Kidney epithelial cell (primary cell): Measurements from ENCODE around the gene STX3. TPM values are rescaled to one million over a fixed set of nuclear protein-coding genes. Genes with fewer than 3 reads are reported as not detected.

Source experiments
- DNase-seq: peaks from one replicate; pipeline ENCODE4 v3.0.0-alpha.2; 2010; ENCODE audit warnings: low read depth
- H3K27me3 ChIP-seq: 2 replicates; pipeline ENCODE4 v1.6.0; 2011; ENCODE audit warnings: low read length; ENCODE audit not compliant: control insufficient read depth, insufficient read depth
- H3K36me3 ChIP-seq: 2 replicates; pipeline ENCODE4 v1.5.1; 2011; ENCODE audit warnings: low read length; ENCODE audit not compliant: control insufficient read depth, insufficient read depth
- H3K4me3 ChIP-seq: 2 replicates; pipeline ENCODE4 v1.5.1; 2011; ENCODE audit warnings: low read depth, mild to moderate bottlenecking, control low read depth, low read length
- CTCF ChIP-seq: IDR thresholded peaks from 2 replicates; pipeline ENCODE4 v1.5.1; 2011; ENCODE audit warnings: mild to moderate bottlenecking, moderate library complexity, low read length, control low read depth, inconsistent platforms; ENCODE audit not compliant: insufficient read depth, poor library complexity, severe bottlenecking
- total RNA-seq: library from RNA; depleted of rRNA; stranded (reverse); fragments of >200 nt; gene quantifications from 2 replicates; pipeline ENCODE4 v1.2.3, GENCODE V29; 2015

The STX3 gene
- total RNA-seq, 1 donor from 2014 or later: 73.5 TPM

DNA sequence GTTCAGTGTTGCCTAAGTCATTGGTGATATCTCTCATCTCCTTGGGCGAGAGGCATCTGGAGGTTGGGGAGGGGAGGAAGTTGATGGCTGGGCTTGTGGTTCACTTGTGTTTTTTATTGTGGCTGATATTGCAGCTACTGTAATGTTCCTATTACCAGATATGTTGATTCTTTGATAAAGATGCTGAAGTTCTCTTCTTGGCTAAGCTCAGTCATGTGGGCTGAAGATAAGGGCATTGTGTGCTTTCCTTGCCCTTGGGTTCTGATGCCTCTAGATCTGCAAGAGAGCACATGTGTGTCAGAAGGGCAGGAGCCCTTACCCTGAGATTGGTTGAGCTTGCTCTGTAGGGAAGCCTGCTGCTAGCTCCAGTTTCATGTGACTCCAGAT lies 12.0 kb downstream of the STX3 start:
- Histone ChIP-seq H3K4me3 (no peak overlapping the region), H3K27me3 (no peaks in the 10 kb centered on the region), H3K36me3 (no peaks in the 10 kb centered on the region)
- TF ChIP-seq CTCF: no peak
- DNase-seq: no peak

DNA sequence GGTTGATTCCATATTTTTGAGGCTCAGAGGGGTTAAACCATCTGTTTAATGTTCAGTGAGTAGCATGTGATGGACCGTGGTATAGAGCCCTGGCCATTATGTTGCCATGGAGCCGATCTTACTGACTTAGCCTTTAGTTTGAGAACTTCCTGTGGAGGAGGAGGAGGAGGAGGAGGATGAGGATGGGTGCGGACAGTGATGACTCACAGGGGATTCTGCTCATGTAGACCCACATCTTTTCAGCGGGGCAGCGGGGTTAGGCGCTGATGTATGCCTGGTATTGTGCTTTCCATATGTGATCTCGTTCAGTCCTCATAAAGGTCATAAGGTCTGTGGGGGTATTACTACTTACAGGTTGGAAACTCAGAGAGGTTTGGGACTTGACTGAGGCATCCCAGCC lies 13.9 kb downstream of the STX3 start:
- H3K36me3 ChIP-seq: no peaks in the 10 kb centered on the region
- DNase-seq: no peak
- TF ChIP-seq CTCF: no peak
- no peak overlapping the region for H3K4me3 ChIP-seq
- H3K27me3 ChIP-seq: no peaks in the 10 kb centered on the region

GRCh38 chr11:59769828-59770227 lies 14.7 kb downstream of the STX3 start:
- Histone ChIP-seq H3K4me3 (no peak overlapping the region), H3K36me3 (no peaks in the 10 kb centered on the region), H3K27me3 (no peaks in the 10 kb centered on the region)
- TF ChIP-seq CTCF: no peak
- DNase-seq: no peak

DNA sequence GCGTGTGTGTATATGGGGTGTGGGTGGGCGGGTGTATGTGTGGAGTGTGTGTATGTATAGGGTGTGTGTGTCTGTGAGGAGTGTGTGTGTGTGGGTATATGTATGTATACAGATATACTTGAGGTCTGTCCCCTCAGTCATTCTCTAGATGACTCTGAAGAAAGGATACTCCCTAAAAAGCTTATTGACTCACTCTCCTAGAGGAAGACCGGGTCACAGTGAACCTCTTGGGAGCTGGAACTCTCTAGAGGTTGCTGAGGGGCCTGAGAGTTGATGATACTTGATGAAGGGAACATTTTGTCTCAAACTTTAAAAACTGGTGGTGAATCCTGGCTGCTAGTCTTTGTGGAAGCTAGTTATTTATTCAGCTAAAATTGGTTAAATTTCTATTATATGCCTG lies 15.1 kb downstream of the STX3 start:
- H3K36me3 ChIP-seq: no peaks in the 10 kb centered on the region
- H3K4me3 ChIP-seq: no peak overlapping the region

DNA sequence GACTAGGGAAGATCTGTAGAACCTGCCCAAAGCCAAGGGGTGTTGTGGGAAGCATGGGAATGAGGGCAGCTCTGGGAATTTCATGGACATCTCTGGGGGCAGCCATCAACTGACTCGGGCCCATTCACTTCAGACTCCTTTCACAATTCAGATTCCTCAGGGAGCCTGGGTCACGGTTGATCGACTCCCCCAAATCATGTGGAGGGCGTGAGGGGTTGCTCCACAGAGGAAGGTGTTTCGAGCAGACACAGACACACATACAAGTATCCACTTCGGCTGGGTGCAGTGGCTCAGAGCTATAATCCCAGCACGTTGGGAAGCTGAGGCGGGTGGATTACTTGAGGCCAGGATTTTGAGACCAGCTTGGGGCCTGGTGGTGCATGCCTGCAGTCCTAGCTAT lies 15.7 kb downstream of the STX3 start:
- DNase-seq: no peak
- TF ChIP-seq CTCF: no peak
- H3K27me3 ChIP-seq: no peaks in the 10 kb centered on the region
- no peak overlapping the region for H3K4me3 ChIP-seq
- no peaks in the 10 kb centered on the region for H3K36me3 ChIP-seq

More for the DNA sequence above, 15.1 kb downstream of the STX3 start:
- no peak for DNase-seq
- H3K27me3 ChIP-seq: no peaks in the 10 kb centered on the region
- no peak for TF ChIP-seq CTCF

GRCh38 chr11:59771605-59772004 lies 16.4 kb downstream of the STX3 start:
- no peaks in the 10 kb centered on the region for H3K27me3 ChIP-seq
- no peaks in the 10 kb centered on the region for H3K36me3 ChIP-seq
- no peak overlapping the region for H3K4me3 ChIP-seq
- no peak for DNase-seq
- TF ChIP-seq CTCF: no peak
